EH (cell line): ENCODE data around the gene LIPT2.
"Not testable (repeated sequence)": the region's sequence is repeated elsewhere in the genome, so short reads cannot be mapped to it uniquely, and the experiment has no call there.

Source experiments
- DNase-seq: peaks from one replicate; pipeline ENCODE4 v3.0.0-alpha.2; 2015; ENCODE audit warnings: low read depth

The LIPT2 gene

DNA sequence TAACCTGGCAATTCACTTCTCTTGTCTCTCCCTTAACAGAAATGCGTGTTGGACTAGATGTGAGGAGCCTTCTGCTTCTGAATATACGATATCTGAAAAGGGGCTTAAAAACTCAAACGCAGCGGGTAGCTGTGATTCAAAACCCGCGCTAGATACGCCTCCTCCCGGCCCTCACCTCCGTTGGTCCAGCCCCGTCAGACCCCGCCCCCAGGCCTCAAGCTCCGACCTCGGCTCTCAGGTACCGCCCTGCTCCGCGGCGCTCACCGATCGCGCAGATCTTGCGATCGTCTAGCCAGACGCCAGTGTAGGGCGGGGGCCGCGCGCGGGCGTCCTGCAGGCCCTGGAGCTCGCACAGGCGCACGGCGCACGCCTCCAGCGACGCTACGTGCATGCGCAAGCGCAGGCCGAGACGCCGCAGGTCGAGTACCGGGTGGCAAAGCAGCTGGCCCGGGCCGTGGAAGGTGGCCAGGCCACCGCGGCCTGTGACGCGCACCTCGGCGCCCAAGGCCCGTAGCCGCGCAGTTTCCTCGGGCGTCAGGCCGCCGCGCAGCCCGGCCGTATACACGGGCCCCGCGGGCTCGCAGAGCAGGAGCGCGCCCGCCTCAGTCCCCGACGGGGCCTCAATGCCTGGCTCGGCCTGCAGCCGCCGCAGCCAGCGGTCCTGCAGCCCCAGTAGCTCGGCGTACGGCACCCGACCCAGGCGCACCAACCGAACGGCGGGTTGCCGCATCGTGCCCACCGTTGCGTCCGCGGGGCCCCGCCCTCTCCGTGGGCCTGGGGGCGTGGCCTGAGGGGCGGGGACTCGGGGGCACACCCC, at the start of gene LIPT2:
LIPT2 (minus strand) TSS at position 751 of the 817 bp plus-strand sequence; CDS start at position 730, 21 bp downstream.
- DNase-seq: peak; percentile 97

DNA sequence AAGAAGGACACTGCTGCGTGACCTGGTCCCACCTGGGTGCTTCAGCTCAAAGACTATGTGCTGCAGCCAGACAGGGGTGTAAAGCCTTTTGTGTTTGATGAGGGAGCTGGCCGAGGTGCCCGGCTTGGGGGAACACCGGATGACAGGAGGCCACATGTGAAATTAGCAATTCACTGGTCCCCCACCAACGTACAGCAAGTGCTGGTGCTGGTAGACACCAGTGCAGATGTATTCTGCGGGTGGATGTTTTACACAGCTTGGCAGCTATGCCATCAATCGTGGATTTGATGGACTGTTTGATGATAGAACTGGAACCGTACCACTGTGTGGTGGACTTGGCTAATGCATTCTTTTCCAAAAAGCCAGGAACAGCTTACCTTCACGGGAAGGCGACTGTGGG, 47.9 kb upstream of the LIPT2 start:
- DNase-seq: no peak

DNA sequence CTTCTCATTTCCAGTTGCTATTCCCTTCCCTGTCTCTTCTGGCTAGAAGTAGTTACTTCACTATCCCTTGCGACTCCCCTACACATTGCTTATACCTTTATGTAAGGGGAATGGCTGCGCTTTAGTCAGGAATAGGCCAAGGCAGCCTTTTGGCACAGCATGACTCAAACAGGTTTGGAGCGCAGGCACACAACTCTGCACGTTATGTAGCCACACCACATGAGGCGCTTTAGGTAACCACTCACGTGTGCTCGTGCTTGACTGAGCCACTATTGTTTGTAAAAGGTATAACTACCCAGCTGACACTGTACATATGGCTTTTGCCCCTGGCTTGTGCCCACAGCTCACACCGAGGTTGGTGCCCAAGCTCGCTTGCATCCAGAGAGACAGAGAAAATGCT, 46.7 kb upstream of the LIPT2 start:
- DNase-seq: no peak

DNA sequence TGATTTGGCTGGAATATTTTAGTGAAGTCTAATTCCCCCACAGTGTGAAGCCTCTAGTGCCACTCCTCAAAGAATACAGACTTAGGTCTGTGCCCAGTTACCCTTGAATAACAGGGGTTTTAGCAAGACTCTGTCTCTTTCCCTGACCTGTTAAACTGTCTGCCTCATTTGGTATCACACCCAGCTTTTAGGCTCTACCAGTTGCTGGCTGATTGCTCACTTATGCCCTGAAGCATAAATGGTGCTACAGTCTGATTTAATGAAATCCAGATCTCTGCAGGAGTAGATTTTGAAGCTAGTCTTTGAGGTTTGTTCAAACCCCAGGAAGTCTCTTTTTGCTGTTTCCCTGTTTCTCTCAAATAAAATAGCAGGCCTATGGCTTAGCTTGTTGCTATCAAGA, 45.2 kb upstream of the LIPT2 start:
- peak; percentile 19 for DNase-seq

DNA sequence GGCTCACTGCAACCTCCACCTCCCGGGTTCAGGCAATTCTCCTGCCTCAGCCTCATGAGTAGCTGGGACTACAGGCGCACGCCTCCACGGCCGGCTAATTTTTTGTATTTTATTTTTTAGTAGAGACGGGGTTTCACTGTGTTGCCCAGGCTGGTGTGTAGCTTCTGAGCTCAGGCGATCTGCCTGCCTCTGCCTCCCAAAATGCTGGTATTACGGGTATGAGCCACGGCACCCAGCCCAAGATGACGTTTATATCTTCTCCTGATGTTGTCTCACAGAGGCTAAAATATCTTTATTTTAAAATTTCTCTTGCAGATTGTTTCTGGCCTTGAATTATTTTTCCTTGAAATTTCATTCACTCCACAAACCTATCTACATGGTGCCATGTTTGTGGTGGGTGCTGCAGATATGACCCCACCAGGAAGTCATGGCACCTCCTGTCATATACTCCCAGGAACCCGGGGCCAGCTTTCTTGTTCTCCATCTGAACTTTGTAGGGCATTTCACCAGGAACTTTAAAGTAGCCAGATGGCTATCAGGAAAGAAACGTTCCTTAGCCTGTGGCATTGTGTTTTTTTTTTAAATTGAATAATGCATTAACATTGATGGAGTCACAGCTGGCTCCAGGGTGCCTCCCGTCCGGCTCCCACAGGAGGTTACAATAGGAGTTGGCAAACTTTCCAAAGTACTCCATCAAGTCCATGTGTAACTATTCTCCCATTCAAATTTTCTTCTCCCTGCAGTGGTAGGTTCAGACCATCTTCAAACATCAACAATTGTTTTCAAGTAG, 42.0 kb upstream of the LIPT2 start:
- no peak for DNase-seq

DNA sequence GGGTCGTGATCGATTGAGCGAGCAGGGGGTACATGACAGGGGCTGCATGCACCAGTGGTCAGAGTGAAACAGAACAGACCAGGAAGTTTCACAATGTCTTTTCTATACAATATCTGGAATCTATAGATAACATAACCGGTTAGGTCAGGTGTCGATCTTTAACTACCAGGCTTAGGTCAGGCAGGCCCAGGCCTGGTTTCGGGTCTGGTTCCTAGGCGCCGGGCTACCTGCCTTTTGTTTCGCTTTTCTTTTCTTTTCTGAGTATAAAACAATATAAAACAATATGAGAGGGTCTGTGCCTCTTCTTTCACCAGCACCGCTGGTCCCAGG, 41.4 kb upstream of the LIPT2 start:
- not testable (repeated sequence) for DNase-seq

DNA sequence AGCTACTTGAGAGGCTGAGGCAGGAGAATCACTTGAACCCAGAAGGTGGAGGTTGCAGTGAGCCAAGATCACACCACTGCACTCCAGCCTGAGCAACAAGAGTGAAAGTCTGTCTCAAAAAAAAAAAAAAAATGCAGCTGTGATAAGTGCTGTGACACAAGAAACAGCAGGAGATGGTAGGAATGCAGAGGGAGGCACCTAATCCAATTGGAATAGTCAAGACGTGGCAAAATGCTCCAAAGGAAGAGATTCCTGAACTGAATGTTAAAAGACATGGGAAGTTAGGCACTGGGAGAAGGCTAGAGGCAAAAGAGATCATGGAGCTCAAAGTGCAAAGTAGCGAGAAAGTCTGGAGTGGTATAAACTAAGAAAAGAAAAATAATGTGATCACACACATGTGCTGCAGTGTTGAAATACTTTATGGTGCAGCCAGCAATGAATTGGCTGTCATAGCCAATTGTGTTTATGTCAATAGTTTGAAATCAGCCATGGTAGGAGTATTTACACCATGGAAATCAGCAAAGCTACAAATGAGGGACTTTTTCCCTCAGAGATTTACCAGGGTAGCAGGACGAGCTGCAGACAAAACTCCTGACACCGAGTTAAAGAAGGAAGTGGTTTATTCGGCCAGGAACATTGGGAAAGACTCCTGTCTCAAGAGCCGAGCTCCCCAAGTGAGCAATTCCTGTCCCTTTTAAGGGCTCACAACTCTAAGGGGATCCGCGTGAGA, 40.9 kb upstream of the LIPT2 start:
- DNase-seq: no peak

DNA sequence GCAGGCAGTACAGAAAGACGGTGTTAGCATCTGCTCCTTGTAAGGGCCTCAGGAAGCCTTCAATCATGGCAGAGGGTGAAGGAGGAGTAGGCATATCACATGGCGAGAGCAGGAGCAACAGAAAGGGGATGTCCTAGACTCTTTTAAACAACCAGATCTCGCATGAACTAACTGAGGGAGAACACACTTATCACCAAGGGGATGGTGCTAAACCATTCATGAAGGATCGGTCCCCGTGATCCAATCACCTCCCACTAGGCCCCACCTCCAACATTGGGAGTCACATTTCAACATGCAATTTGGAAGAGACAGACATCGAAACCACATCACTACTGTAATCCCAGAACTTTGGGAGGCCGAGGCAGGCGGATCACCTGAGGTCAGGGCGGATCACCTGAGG, 39.9 kb upstream of the LIPT2 start:
- no peak for DNase-seq

DNA sequence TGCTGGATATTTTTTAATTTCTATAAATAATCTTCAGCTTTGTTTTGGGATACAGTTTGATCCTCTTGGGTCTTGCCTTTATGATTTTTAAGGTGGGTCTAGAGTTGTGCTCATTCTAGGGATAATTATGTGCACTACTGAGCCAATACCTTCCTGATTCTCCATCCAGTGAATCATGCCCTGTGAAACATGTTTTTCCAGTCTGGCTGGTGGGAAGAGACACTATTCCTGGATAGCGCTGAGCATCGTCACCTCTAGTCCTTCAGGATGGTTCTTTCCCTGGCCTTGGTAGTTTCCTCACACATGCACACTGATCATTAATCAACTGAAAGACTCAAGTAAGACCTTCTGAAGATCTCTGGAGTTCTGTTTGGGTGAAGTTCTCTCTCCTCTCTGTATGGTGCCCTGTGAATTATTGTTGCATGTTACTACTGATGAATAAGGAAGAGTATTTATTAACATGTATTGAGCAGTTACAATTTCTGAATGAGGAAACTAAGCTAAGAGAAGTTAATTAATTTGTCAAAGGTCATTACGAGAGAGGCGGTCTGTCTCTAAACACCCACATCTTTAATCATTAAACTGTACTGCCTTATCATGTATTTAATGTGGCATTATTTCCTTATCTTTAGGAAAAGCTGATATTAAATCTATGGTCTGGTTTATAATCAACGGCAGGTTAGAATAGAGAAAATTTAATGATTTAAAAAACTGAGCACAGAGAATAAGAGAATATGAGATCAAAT, 39.1 kb upstream of the LIPT2 start:
- no peak for DNase-seq

DNA sequence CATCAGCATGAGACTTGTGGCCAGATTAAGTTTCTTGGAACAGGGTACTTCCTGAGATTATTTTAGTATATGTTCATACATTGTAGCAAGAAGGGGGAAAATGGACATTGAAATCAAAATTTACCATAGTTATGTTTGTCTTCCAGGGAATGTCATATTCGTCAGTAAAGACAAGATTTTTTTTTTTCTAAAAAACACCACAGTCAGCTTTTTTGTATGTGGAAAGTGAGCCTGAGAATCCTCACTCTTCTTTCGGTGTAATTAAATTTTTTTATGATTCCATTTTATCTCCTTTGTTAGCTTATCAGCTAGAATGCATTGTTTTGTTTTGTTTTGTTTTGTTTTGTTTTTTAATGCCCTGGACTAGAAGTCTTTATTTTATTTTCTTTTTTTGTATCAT, 31.5 kb upstream of the LIPT2 start:
- no peak for DNase-seq

DNA sequence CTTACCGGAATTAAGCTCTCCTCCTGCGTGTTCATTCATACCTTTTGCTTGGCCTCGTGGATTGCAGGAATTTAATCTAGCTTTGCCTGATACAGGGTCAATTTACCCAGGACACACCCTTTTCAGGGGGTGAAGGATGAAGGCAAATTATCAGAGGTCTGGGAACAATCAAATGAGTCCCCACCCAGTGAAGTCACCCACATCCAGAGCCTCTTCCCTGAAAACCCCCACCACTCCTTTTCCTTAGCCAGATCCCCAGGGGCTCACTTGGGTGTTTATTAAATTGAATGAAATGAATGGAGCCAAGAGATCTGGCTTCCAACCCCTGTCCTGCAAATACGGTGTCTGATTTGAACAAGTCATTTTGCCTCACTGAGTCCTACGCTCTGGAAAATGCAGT, 31.0 kb upstream of the LIPT2 start:
- DNase-seq: no peak

DNA sequence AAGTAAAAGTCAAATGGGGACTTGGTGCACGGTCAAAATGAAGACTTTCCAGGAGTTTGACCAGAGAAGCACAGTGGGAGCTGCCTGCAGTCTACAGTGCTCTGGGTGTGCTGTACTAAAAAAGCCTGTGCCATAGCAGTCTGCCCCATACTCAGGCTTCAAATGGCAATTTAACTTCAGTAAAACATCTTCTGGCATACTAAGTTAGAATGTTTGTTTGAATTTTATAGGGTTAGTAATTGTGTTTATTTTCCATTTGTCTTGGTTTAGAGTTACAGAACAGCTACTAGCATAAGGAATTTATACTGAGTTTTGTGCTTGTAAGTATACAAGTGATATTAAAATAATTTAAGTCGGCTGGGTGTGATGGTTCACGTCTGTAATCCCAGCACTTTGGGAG, 29.3 kb upstream of the LIPT2 start:
- DNase-seq: peak; percentile 21

DNA sequence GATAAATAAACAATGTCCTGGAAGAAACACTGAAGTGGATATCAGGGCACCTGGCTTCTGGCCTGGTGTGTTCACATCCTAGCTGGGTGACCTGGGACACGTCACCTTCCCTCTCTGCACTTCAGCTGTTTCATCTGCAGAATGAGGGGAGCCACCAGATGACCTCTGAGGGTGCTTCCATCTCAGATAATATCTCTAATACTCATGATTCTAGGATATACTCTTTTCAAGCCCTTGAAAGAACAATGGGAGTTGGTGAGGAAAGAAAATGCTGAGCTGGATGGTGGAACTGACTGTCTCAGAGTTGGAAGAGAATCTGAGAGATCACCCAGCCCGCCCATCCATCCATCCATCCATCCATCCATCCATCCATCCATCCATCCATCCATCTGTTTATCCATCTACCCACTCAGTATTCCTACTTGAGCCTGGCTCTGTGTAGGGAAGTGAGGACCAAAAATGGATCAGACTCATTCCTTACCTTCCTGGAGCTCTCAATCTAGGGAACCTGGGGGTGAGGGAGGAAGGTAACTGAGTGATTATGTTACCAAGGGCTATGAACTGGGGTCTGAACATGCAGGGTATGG, 28.2 kb upstream of the LIPT2 start:
- no peak for DNase-seq

DNA sequence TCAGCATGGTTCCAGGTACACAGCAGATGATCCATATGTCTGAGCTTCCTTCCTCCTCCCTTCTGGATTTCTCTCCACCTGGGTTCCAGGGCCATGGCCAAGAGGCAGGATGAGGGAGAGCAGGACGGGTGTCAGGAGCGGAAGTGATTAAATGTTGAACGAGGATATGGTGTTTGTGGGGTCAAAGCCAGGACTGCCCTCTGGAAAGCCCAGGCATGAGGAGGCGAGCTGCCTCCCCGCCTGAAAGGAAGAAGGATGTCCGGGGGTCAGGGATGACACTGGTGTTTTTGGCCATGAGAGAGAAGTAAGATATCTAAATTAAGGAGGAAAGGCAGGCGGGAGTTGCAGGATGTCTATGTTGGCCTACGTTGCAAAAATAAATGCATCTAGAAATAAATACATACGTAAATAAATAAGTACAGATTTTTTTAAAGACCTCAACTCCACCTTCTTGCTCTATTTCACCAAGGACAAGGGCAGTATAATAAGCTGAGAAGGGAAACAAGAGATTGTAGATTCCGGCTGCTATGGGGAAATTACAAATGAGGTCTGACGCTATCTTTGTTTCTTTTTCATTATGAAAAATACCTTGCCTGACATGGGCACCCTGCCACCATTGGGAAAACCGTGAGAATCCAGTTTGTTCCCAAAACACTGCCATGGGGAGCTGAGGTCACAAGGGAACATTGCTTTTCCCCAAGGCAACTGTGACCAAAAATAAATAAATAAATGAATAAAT, 27.6 kb upstream of the LIPT2 start:
- no peak for DNase-seq

DNA sequence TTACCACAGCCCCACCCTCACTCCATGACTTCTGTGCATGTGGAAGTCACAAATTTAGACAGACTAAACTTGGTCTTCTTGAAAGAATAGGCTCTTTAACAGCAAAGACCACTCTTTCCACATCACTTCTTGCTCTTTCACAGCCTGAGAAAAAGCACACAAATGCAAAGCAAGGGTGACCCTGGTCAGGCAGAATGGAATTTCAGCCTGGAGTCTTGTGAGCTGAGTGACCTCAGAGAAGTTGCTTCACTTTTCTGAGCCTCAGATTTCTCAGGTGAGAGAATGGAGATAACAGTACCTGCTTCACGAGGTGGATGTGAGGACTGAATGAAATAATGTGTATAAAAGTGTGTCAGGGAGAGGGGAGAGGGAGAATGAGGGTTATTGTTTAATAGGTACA, 26.8 kb upstream of the LIPT2 start:
- no peak for DNase-seq

DNA sequence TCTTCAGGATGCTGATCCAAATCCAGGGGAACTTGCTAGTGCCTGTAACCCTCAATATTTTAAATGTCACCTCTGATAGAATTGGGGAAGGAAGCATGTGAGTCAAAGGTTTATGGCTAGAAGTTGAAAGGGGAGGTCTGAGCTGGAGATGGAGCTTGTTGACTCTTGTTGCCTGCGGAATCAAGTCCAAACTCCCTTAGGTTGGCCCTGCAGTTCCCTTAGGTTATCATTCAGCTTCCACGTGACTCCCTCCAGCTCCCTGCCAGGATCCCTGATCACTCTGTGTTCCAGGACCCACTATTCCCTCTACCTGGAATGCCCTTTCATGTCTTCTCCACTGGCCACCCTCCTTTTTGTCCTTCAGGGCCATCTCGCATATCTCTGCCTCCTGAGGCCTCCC, 26.2 kb upstream of the LIPT2 start:
- no peak for DNase-seq

DNA sequence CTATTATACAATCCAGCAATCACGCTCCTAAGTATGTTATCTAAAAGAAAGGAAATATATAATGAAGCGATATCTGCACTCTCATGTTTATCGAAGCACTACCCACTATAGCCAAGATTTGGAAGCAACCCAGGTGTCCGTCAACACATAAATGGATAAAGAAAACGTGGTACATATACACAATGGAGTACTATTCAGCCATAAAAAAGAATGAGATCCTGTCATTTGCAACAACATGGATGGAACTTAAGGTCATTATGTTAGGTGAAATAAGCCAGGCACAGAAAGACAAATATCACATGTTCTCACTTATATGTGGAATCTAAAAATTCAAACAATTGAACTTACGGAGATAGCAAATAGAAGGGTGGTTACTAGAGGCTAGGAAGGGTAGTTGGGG, 24.1 kb upstream of the LIPT2 start:
- DNase-seq: not testable (repeated sequence)

DNA sequence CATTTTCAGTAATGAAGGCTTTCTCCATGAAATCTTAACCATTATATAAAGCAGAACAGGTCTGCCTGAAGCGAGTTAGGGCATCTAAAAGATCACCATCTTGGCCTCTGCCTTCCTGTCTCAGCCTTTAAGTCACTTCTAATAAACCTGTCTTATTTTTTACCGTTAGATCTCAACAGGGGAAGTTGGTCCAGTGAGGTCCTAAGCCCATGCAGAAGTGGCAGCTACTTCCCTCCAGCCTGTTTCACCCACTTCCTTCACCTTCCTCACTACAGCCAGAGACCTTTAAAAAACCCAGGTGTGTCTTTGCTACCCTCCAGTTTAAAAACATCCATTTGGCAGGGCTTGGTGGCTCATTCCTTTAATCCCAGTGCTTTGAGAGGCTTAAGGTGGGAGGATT, 14.1 kb upstream of the LIPT2 start:
- DNase-seq: no peak

DNA sequence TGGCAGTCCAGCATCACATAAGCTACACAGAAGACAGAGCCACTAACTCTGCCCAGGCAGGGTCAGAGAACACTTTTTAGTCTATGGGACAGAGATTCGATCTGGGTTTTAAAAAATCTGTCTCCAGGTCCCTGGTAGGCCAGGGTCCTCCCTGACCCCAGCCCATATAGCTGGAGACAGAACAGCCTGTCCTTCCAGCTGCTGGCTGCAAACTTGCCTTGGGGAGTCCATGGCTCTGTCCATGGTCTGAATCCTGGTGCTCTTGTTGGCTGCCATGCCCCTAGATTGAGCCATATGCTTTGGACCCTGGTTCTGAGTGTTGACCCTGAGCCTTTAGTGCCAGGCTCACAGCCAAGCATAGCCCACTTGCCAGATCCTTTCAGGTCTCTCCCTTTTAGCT, 13.3 kb upstream of the LIPT2 start:
- peak; percentile 10 for DNase-seq

DNA sequence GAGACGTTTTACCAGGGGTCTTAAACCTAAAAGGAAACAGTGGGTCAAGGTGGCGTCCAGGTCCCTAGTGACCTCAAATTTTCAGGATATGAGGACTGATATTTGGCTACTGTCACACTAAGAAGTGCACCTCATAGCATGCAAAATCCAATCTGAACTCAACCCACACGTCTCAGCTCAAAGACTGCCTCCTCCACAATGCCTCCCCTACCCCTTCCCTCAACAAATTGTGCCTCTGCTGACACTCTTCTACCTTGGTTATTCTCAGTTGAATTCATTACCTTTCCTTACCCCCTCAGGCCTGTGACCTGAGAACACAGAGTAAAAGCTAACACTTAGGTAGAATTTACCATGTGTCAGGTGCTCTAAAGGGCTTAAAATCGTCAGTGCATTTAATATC, 12.4 kb upstream of the LIPT2 start:
- DNase-seq: no peak

DNA sequence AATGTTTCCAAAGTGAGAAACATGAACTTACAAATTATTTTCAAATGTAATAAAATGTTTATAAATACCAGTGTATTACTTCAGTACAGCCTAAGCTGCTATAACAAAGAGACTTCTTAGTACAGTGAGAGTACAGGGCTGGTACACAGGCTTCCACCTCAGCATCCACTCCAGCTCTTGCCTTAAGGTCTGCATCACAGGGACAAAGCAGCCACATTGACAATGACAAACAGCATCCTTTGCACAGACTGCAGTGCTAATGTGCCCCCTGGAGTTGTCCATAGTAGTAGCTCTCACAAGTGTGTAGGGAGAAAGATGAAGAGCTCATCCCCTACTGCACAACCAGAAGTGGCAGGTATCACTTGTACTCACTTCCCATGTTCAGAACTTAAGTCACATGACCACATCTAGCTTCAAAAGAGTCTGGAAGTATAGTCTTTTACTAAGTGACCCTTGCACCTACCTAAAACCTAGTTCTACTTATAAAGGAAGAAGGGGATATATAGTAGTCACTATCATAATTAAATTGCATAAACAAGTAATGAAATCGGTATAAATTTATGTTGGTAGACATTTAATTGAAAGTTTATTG, 10.7 kb upstream of the LIPT2 start:
- no peak for DNase-seq
